H1 (cell line): ENCODE data around the gene RAP1GDS1.

Experiments used
- ATF3 ChIP-seq: IDR thresholded peaks from 2 replicates; pipeline ENCODE4 v1.6.1; 2011; ENCODE audit warnings: low read depth, mild to moderate bottlenecking, low read length; ENCODE audit not compliant: insufficient read depth
- CTCF ChIP-seq, 3 experiments: IDR thresholded peaks; 1 replicate in 2 of 3; 2 replicates in 1 of 3; pipeline versions ENCODE4 v1.5.1 to v1.6.1; 2011; ENCODE audit warnings: low read length in 3 of 3, mild to moderate bottlenecking in 3 of 3, inconsistent platforms in 2 of 3, low read depth in 1 of 3, moderate library complexity in 1 of 3; ENCODE audit not compliant: insufficient read depth in 1 of 3; ENCODE audit errors: control extremely low read depth in 1 of 3

- TF ChIP-seq CTCF (IDR thresholded peaks at IDR 0.05; ENCODE audit: control extremely low read depth in 1 of 3, insufficient read depth in 1 of 3, low read depth in 1 of 3, low read length in 3 of 3) (no peak), ATF3 (no peak)
Measured at GRCh38 chr4:98399915-98400314, 138.7 kb downstream of the RAP1GDS1 start.
